Measurements from ENCODE around the gene ISM1. TPM values are rescaled to one million over a fixed set of nuclear protein-coding genes. Genes with fewer than 3 reads are reported as not detected.
A peak's percentile ranks its signal among the peaks of the same experiment; 100 is the strongest.

Gene ISM1
- total and polyA plus RNA-seq, 9 donors: 0.10 to 3.6 (median 0.31) TPM; not detected in 1

GRCh38 chr20:13221313-13221672, 219 bp downstream of the ISM1 start:
- peak overlapping the region; percentile 31 for H3K4me3 ChIP-seq
- no peak for DNase-seq
- H3K4me1 ChIP-seq (ENCODE audit: insufficient read depth): peaks cover 10% of the 10 kb centered on the region
- peaks cover 2% of the 10 kb centered on the region for H3K27me3 ChIP-seq
- TF ChIP-seq CTCF (IDR thresholded peaks at IDR 0.05) (no peak), POLR2A (IDR thresholded peaks at IDR 0.05) (no peak), EP300 (IDR thresholded peaks at IDR 0.05) (no peak)
- no peaks in the 10 kb centered on the region for H3K36me3 ChIP-seq
- 0 to 2% (median 0%) methylated on average over 17 to 56 of the region's 56 CpGs for WGBS, 3 donors
- H3K9me3 ChIP-seq: no peaks in the 10 kb centered on the region
- H3K27ac ChIP-seq: no peak overlapping the region
- intact Hi-C loops (cut with DNase I): no loop called here

GRCh38 chr20:13221673-13222318, 722 bp downstream of the ISM1 start:
- WGBS, 3 donors: 2 to 3% (median 3%) methylated on average over 33 to 59 of the region's 59 CpGs

GRCh38 chr20:13222319-13222716, 1.2 kb downstream of the ISM1 start:
- no peak for DNase-seq
- H3K4me3 ChIP-seq: no peak overlapping the region

More at GRCh38 chr20:13221673-13222318, 722 bp downstream of the ISM1 start:
- no peak overlapping the region for H3K27ac ChIP-seq
- H3K9me3 ChIP-seq: no peaks in the 10 kb centered on the region
- intact Hi-C loops (cut with DNase I): no loop called here
- H3K36me3 ChIP-seq: no peaks in the 10 kb centered on the region
- H3K4me1 ChIP-seq (ENCODE audit: insufficient read depth): peaks cover 10% of the 10 kb centered on the region
- DNase-seq: peak in 2 of 5 donors; percentile 19 to 37
- H3K27me3 ChIP-seq: peaks cover 2% of the 10 kb centered on the region
- TF ChIP-seq EP300 (IDR thresholded peaks at IDR 0.05): no peak
- TF ChIP-seq CTCF (IDR thresholded peaks at IDR 0.05): no peak
- no peak for TF ChIP-seq POLR2A (IDR thresholded peaks at IDR 0.05)
- peak overlapping the region; percentile 31 for H3K4me3 ChIP-seq

GRCh38 chr20:13223736-13224520, 2.9 kb downstream of the ISM1 start:
- Histone ChIP-seq H3K9me3 (no peaks in the 10 kb centered on the region), H3K27me3 (peaks cover 2% of the 10 kb centered on the region), H3K27ac (no peak overlapping the region), H3K4me1 (ENCODE audit: insufficient read depth) (peaks cover 10% of the 10 kb centered on the region), H3K36me3 (no peaks in the 10 kb centered on the region), H3K4me3 (no peak overlapping the region)
- WGBS, 3 donors: 54 to 60% (median 60%) methylated on average over 5 of the region's 5 CpGs
- TF ChIP-seq POLR2A (IDR thresholded peaks at IDR 0.05) (no peak), CTCF (IDR thresholded peaks at IDR 0.05) (no peak), EP300 (IDR thresholded peaks at IDR 0.05) (no peak)
- intact Hi-C loops (cut with DNase I): no loop called here
- DNase-seq: no peak

More at GRCh38 chr20:13222319-13222716, 1.2 kb downstream of the ISM1 start:
- H3K36me3 ChIP-seq: no peaks in the 10 kb centered on the region
- H3K9me3 ChIP-seq: no peaks in the 10 kb centered on the region
- peaks cover 10% of the 10 kb centered on the region for H3K4me1 ChIP-seq (ENCODE audit: insufficient read depth)
- TF ChIP-seq POLR2A (IDR thresholded peaks at IDR 0.05) (no peak), CTCF (IDR thresholded peaks at IDR 0.05) (no peak)
- 28 to 50% (median 32%) methylated on average over 8 of the region's 8 CpGs for WGBS, 3 donors
- intact Hi-C loops (cut with DNase I): no loop called here
- no peak overlapping the region for H3K27ac ChIP-seq
- H3K27me3 ChIP-seq: peaks cover 2% of the 10 kb centered on the region
